Adrenal gland (tissue), 5 donors: Measurements from ENCODE around the gene PXDN.

Experiments
- CTCF ChIP-seq, 6 experiments: fragments of 450-650 bp in 4 of 6; fragments of 200-600 bp in 2 of 6; sonication (generic) in 1 of 6; IDR thresholded peaks; 1 replicate in 5 of 6; 2 replicates in 1 of 6; pipeline versions ENCODE4 v1.5.1 to v1.8.0; 2016 to 2021; ENCODE audit warnings: antibody characterized with exemption in 6 of 6, mild to moderate bottlenecking in 2 of 6, moderate library complexity in 1 of 6
- POLR2A ChIP-seq, 2 donors: fragments of 450-650 bp; IDR thresholded peaks; one replicate each; pipeline ENCODE4 v1.6.1; 2017; ENCODE audit warnings: antibody characterized with exemption in 2 of 2, mild to moderate bottlenecking in 2 of 2, moderate library complexity in 1 of 2
- donor health status: DM: no; HTN: no; CAD: no.

DNA sequence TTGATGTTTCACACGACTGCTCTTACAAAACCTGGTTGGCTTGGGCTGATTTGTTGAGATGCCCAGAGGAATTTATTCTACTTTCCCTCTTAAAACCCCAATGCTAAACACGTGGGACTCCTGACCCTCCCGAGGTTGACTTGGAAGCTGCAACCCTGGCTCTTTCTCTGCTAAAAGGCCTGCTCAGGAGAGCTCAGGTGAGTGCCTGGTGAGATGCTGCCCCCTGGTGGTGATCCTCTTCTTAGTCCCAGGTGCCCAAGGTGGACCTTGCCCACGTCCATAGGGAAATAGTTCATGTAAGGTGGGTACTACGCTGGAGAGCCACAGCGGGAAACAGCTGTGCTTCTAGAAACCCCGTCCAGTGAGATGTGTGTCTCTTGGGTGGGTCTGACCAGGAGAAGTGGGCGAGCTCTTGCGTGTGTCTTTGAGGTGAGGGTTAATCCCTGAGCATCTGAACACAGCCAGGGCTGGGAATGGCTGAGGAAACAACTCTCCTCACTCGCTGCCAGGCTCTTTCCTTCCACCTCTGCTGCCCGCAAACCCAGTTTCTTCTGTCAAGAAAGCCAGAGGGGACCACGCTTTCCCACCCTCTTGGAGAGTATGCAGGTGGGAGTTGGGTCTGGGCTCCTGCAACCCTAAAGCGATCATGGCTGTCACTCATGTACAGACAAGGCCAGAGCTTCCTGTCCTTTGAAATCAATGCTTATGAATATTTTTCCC is 25.5 kb upstream of the PXDN start:
- TF ChIP-seq CTCF (IDR thresholded peaks at IDR 0.05) (peak; percentile 14 to 59 (median 44)), POLR2A (IDR thresholded peaks at IDR 0.05) (no peak)
